ENCODE results near the gene LAIR2.

Gene LAIR2

GRCh38 chr19:54535601-54536000, 33.0 kb downstream of the LAIR2 start:
- DNase-seq (ENCODE audit: low read depth), result no peak

- DNase-seq (ENCODE audit: low read depth), result no peak
These were observed 34.3 kb downstream of the LAIR2 start for GRCh38 chr19:54536956-54537355.

GRCh38 chr19:54541712-54542111, 39.1 kb downstream of the LAIR2 start:
- no peak for DNase-seq (ENCODE audit: low read depth)

DNA sequence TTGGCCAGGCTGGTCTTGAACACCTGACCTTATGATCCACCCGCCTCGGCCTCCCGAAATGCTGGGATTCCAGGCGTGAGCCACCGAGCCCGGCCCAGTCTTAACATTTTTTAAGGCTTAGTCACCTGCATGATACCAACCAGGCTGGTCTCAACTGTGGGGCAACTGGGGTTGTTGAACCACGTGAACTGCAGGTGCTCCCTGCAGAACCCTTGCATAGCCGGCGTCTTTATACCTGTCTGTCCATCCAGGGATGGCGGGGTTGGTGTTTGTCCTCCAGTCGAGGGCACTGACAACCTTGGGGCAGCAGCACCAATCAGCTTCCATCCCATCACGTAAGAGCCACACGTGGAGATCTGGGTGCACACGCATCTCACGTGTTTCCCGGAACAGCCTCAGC, 46.2 kb downstream of the LAIR2 start:
- no peak for DNase-seq (ENCODE audit: low read depth)

- no peak for DNase-seq (ENCODE audit: low read depth)
These were observed 46.6 kb downstream of the LAIR2 start for GRCh38 chr19:54549224-54549623.

DNA sequence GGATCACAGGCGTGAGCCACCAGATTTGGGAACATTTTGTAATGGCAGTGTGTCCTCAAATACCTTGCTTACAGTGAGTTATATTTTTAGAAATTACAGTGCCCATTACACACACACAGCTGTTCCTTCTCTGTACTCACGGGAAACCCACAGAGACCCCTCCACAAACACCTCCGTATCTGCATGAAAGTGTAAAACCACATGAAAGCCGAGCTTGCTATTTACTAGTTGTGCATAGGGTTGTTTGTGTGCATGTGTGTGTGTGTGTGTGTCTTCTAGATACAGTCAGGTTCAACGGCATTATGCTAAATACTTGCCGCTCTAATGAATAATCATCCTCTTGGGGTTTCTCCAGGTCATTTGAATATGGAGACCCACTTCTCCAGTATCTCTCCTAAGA, 48.7 kb downstream of the LAIR2 start:
- no peak for DNase-seq (ENCODE audit: low read depth)

DNA sequence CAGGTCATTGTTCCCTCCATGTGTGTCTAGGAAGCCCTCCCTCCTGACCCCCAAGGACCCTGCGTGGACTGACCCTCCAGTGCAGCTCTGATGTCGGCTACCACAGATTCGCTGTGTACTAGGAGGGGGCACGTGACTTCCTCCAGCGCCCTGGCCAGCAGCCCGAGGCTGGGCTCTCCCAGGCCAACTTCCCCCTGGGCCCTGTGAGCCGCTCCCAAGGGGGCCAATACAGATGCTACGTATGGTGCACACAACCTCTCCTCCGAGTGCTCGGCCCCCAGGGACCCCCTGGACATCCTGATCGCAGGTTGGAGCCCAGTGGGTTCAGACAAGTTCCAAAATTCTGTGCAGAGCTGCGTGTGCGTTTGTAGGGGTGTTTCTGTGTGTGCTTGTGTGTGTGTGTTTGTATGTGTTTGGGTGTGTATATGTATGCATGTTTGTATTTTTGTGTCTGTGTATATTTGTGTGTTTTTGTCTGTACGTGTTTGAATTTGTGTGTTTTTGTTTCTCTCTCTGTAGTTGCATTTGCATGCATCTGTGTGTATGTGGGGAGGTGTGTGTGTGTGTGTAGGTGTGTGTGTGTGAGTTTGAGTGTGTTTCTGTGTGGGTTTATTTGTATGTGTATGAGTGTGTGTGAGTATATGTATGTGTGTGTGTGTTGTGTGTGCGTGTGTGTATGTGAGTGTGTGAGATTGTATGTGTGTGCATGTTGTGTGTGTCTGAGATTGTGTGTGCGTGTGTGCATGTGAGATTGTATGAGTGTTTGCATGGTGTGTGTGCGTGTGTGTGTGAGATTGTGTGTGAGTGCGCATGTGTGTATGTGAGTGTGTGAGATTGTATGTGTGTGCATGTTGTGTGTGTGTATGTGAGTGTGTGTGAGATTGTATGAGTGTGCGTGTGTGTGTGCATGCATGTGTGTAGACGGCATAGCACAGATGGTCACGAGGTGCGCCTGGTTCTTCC, 49.6 kb downstream of the LAIR2 start:
- DNase-seq (ENCODE audit: low read depth), result no peak

DNA sequence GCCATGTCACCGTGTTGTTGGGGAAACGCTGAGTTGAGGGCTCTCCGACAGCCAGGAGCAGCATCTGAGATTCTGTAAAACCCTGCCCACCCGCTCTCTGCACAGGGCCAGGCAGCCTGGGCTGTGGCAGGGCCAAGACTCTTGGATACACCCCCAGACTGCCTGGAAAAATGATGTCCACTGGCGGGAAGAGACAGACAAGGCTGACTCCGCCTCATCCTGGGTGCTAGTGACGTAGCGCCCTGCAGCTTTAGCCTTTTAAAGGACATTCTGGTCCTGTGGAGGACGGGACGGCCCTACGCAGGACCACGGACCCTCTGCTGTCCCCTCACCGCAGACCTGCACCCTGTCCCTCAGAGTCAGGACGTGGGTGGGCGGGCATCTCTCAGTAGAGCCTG, 50.3 kb downstream of the LAIR2 start:
- no peak for DNase-seq (ENCODE audit: low read depth)

DNA sequence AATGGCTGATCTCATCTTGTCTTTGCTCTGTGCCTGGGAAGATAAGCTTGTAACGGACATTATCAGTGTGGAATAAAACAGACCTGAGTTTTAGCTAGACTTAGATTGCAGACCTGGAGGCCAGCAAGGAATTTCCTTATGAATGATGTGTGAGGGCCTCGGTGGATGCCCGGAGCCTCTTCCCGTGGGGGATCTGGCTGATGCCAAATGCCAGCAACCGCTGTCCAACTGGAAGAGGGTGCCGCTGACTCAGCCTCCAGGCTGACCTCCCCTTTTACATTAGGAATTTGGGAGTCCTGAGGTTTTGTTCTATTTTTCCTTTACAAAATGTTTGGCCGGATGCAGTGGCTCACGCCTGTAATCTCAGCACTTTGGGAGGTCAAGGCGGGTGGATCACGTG, 51.4 kb downstream of the LAIR2 start:
- DNase-seq (ENCODE audit: low read depth), result no peak

- no peak for DNase-seq (ENCODE audit: low read depth)
These were observed 52.3 kb downstream of the LAIR2 start for GRCh38 chr19:54554896-54555295.

GRCh38 chr19:54556194-54556593, 53.6 kb downstream of the LAIR2 start:
- no peak for DNase-seq (ENCODE audit: low read depth)

DNA sequence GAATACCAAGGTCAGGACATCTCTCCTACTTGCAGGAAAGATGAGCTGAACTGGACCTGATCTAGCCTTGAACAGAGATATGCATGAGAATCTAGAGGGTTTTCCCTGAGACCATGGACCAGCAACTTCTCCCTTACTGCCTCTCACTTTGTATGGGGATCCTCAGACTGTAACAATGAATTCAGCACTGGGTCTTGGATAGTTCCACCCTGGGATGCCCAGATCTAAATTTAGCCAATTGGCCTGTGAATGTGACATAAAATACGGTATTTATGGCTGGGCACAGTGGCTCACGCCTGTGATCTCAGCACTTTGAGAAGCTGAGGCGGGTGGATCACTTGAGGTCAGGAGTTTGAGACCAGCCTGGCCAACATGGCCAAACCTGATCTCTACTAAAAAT, 55.7 kb downstream of the LAIR2 start:
- no peak for DNase-seq (ENCODE audit: low read depth)

Data from stimulated activated CD8-positive, alpha-beta memory T cell treated with anti-CD3 and anti-CD28 coated beads, Interleukin-4, amount 100 ng/mL, for 24 hours (primary cell).